HepG2 (cell line): ENCODE data around the gene RGS5. TPM values are rescaled to one million over a fixed set of nuclear protein-coding genes. Genes with fewer than 3 reads are reported as not detected.

Experiments
- BORCS8-MEF2B ChIP-seq: sonication (generic); formaldehyde crosslinking; IDR thresholded peaks from 2 replicates; pipeline ENCODE4 v1.8.0; 2022; ENCODE audit warnings: mild to moderate bottlenecking, missing genetic modification reagents
- DMTF1 ChIP-seq: sonication (generic); formaldehyde crosslinking; IDR thresholded peaks from 2 replicates; pipeline ENCODE4 v1.4.0; 2020; ENCODE audit warnings: mild to moderate bottlenecking, missing genetic modification reagents
- HNF1A ChIP-seq, 2 experiments: sonication (generic) in 1 of 2; formaldehyde crosslinking in 1 of 2; IDR thresholded peaks; 2 replicates each; pipeline versions ENCODE4 v1.4.0 to v1.6.1; 2016 to 2020; ENCODE audit warnings: borderline replicate concordance in 1 of 2, low read depth in 1 of 2, mild to moderate bottlenecking in 1 of 2, missing genetic modification reagents in 1 of 2
- ZNF280B ChIP-seq: sonication (generic); formaldehyde crosslinking; IDR thresholded peaks from 2 replicates; pipeline ENCODE4 v1.5.0; 2020; ENCODE audit warnings: missing genetic modification reagents, mild to moderate bottlenecking, borderline replicate concordance
- ZNF343 ChIP-seq: sonication (generic); formaldehyde crosslinking; IDR thresholded peaks from 2 replicates; pipeline ENCODE4 v1.4.0; 2020; ENCODE audit warnings: mild to moderate bottlenecking, missing genetic modification reagents
- ZNF460 ChIP-seq: sonication (generic); formaldehyde crosslinking; IDR thresholded peaks from 2 replicates; pipeline ENCODE4 v1.5.1; 2020; ENCODE audit warnings: missing genetic modification reagents, mild to moderate bottlenecking, borderline replicate concordance
- polyA plus RNA-seq, 8 experiments: library from polyadenylated mRNA; depleted of rRNA in 3 of 8; stranded (reverse) in 7 of 8; unstranded in 1 of 8; fragments of >200 nt; fragmentation: Illumina TruSeq in 4 of 8; extraction: Trizol in 4 of 8; gene quantifications; 2 replicates each; pipeline versions ENCODE4 v1.2.1 to v1.2.3, GENCODE V29; 2011 to 2016; ENCODE audit warnings: low read depth in 4 of 8, missing spikeins in 1 of 8, mixed read lengths in 1 of 8; ENCODE audit not compliant: insufficient read depth in 1 of 8
- total RNA-seq, 5 experiments: library from RNA; depleted of rRNA; stranded (reverse); fragments of >200 nt; fragmentation: Illumina TruSeq; extraction: Trizol; gene quantifications; 2 replicates each; pipeline ENCODE4 v1.2.3, GENCODE V29; 2016; ENCODE audit warnings: low read depth in 1 of 5

RGS5 gene
- total and polyA plus RNA-seq, 2 of the 13 experiments (the other 11 are each of a cell fraction or from before 2014, with no cell fraction given), result 1.9 to 2.3 TPM

GRCh38 chr1:163211667-163212066 is 9.0 kb upstream of the RGS5 start (continued):
- TF ChIP-seq ZNF280B (CRISPR knock-in tag) (no peak), ZNF460 (CRISPR knock-in tag) (no peak), BORCS8-MEF2B (CRISPR knock-in tag) (no peak), HNF1A (IDR thresholded peaks at IDR 0.05; ENCODE audit: low read depth) (no peak), HNF1A (CRISPR knock-in tag; IDR thresholded peaks at IDR 0.05; ENCODE audit: borderline replicate concordance) (no peak), ZNF343 (no peak), DMTF1 (no peak)
